CD14-positive monocyte (primary cell): Measurements from ENCODE around the gene FAM171A1. TPM values are rescaled to one million over a fixed set of nuclear protein-coding genes. Genes with fewer than 3 reads are reported as not detected.
A peak's percentile ranks its signal among the peaks of the same experiment; 100 is the strongest.

Experiments used
- DNase-seq, 3 donors: peaks; one replicate each; pipeline ENCODE4 v3.0.0-alpha.2; 2011 to 2022
- H2AFZ ChIP-seq: 2 replicates; pipeline ENCODE4 v1.6.0; 2012; ENCODE audit warnings: mild to moderate bottlenecking, low read depth, low read length, inconsistent platforms; ENCODE audit not compliant: insufficient read depth, poor library complexity, severe bottlenecking
- H3K27ac ChIP-seq, 2 donors: 1 replicate in 1 of 2; 2 replicates in 1 of 2; pipeline ENCODE4 v1.5.1; 2012 to 2013; ENCODE audit warnings: low read length in 2 of 2, control low read depth in 1 of 2, inconsistent platforms in 1 of 2, low read depth in 1 of 2, mild to moderate bottlenecking in 1 of 2
- H3K27me3 ChIP-seq, 2 donors: one replicate each; pipeline versions ENCODE4 v1.6.0 to v1.6.1; 2011 to 2013; ENCODE audit warnings: low read length in 2 of 2; ENCODE audit not compliant: control insufficient read depth in 2 of 2, insufficient read depth in 2 of 2
- H3K36me3 ChIP-seq, 2 donors: replicated peaks in 1 of 2; 1 replicate in 1 of 2; 2 replicates in 1 of 2; pipeline versions ENCODE4 v1.5.1 to v1.6.1; 2012 to 2013; ENCODE audit warnings: low read length in 2 of 2, control low read depth in 1 of 2, inconsistent platforms in 1 of 2, mild to moderate bottlenecking in 1 of 2; ENCODE audit not compliant: insufficient read depth in 2 of 2, control insufficient read depth in 1 of 2
- H3K4me1 ChIP-seq, 2 donors: 1 replicate in 1 of 2; 2 replicates in 1 of 2; pipeline versions ENCODE4 v1.5.1 to v1.6.1; 2012 to 2013; ENCODE audit warnings: low read length in 2 of 2, control low read depth in 1 of 2, inconsistent platforms in 1 of 2, mild to moderate bottlenecking in 1 of 2, moderate library complexity in 1 of 2; ENCODE audit not compliant: insufficient read depth in 2 of 2, control insufficient read depth in 1 of 2
- H3K4me2 ChIP-seq: replicated peaks from 2 replicates; pipeline ENCODE3; 2012; ENCODE audit warnings: low read length, moderate library complexity, mild to moderate bottlenecking; ENCODE audit not compliant: poor library complexity, severe bottlenecking; ENCODE audit errors: extremely low read depth
- H3K4me3 ChIP-seq, 3 experiments: fragments of 200-600 bp in 1 of 3; sonication (generic) in 1 of 3; replicated peaks in 1 of 3; 1 replicate in 2 of 3; 2 replicates in 1 of 3; pipeline ENCODE4 v1.5.1; 2011 to 2013; ENCODE audit warnings: low read length in 3 of 3, mild to moderate bottlenecking in 3 of 3, control low read depth in 2 of 3, low read depth in 2 of 3, inconsistent platforms in 1 of 3, moderate library complexity in 1 of 3
- H3K79me2 ChIP-seq: 2 replicates; pipeline ENCODE4 v1.6.0; 2012; ENCODE audit warnings: mild to moderate bottlenecking, control low read depth, inconsistent platforms, low read length, moderate library complexity; ENCODE audit not compliant: insufficient read depth
- H3K9ac ChIP-seq: 2 replicates; pipeline ENCODE4 v1.6.0; 2017; ENCODE audit warnings: low read length, mild to moderate bottlenecking; ENCODE audit not compliant: insufficient read depth, poor library complexity, severe bottlenecking
- H3K9me3 ChIP-seq, 2 donors: replicated peaks in 1 of 2; 1 replicate in 1 of 2; 2 replicates in 1 of 2; pipeline versions ENCODE4 v1.5.1 to v1.6.1; 2012 to 2013; ENCODE audit warnings: low read length in 2 of 2, control low read depth in 1 of 2; ENCODE audit not compliant: control insufficient read depth in 1 of 2, insufficient read depth in 1 of 2
- H4K20me1 ChIP-seq: 2 replicates; pipeline ENCODE4 v1.6.0; 2012; ENCODE audit warnings: mild to moderate bottlenecking, low read length, control low read depth, moderate library complexity; ENCODE audit not compliant: insufficient read depth
- H3K27ac Mint-ChIP-seq, 7 donors: one replicate each; pipeline ENCODE4 v1.8.0; 2020; ENCODE audit warnings: mild to moderate bottlenecking in 7 of 7, mixed read lengths in 7 of 7, moderate library complexity in 6 of 7, inconsistent platforms in 2 of 7
- H3K27me3 Mint-ChIP-seq, 3 donors: one replicate each; pipeline ENCODE4 v1.8.0; 2021 to 2022; ENCODE audit warnings: low read depth in 3 of 3, mild to moderate bottlenecking in 3 of 3, mixed read lengths in 3 of 3, moderate library complexity in 3 of 3, inconsistent platforms in 1 of 3
- H3K36me3 Mint-ChIP-seq, 2 donors: one replicate each; pipeline ENCODE4 v1.8.0; 2020; ENCODE audit warnings: mixed read lengths in 2 of 2, inconsistent platforms in 1 of 2, mild to moderate bottlenecking in 1 of 2
- H3K4me1 Mint-ChIP-seq: one replicate; pipeline ENCODE4 v1.8.0; 2020; ENCODE audit warnings: mild to moderate bottlenecking, mixed read lengths
- H3K4me3 Mint-ChIP-seq, 2 donors: one replicate each; pipeline ENCODE4 v1.8.0; 2020; ENCODE audit warnings: mild to moderate bottlenecking in 2 of 2, mixed read lengths in 2 of 2, moderate library complexity in 1 of 2
- H3K9me3 Mint-ChIP-seq, 7 donors: one replicate each; pipeline ENCODE4 v1.8.0; 2020 to 2022; ENCODE audit warnings: mixed read lengths in 7 of 7, mild to moderate bottlenecking in 6 of 7, moderate library complexity in 6 of 7, inconsistent platforms in 2 of 7
- WGBS: methylation state at CpG from one replicate; pipeline ENCODE4 v1.1.5; 2013; ENCODE audit warnings: missing lambda C conversion rate; ENCODE audit not compliant: insufficient coverage; 5-methylcytosine and 5-hydroxymethylcytosine counted together
- intact Hi-C, 2 donors: fragments of 100-400 bp; cut with micrococcal nuclease; formaldehyde crosslinking; loops; one replicate each; pipeline versions ENCODE4 v1.15.0 to v1.15.1; 2023
- polyA plus RNA-seq, 3 donors: library from polyadenylated mRNA; depleted of rRNA in 1 of 3; unstranded in 2 of 3; stranded (reverse) in 1 of 3; fragments of 300-500 nt in 2 of 3; fragments of >200 nt in 1 of 3; fragmentation: Illumina TruSeq in 2 of 3; gene quantifications; 1 replicate in 2 of 3; 2 replicates in 1 of 3; pipeline ENCODE4 v1.2.3, GENCODE V29; 2012 to 2021
- TF ChIP-seq, protein P1 (sequence below): fragments of 200-600 bp; IDR thresholded peaks from one replicate; pipeline ENCODE4 v1.8.0; 2022; ENCODE audit warnings: antibody characterized with exemption, mild to moderate bottlenecking

The FAM171A1 gene
- polyA plus RNA-seq, 3 donors = not detected

GRCh38 chr10:15253951-15254807, 116.9 kb downstream of the FAM171A1 start:
- peak overlapping the region; percentile 39 for H2AFZ ChIP-seq
- no peaks in the 10 kb centered on the region for H3K36me3 Mint-ChIP-seq
- H3K4me3 Mint-ChIP-seq = peak overlapping the region; percentile 29 to 55
- no peak for DNase-seq
- intact Hi-C loops = no loop called here
- peak overlapping the region in 1 of 7 donors; percentile 34 for H3K27ac Mint-ChIP-seq
- H3K4me1 Mint-ChIP-seq = peaks cover 6% of the 10 kb centered on the region
- no peak overlapping the region for H3K9ac ChIP-seq
- WGBS = 69% methylated on average over 11 of the region's 16 CpGs
- H3K4me3 ChIP-seq = no peak overlapping the region
- no peak overlapping the region for H3K27ac ChIP-seq
- H3K4me1 ChIP-seq = no peaks in the 10 kb centered on the region
- H3K9me3 ChIP-seq = no peaks in the 10 kb centered on the region
- no peaks in the 10 kb centered on the region for H4K20me1 ChIP-seq
- H3K27me3 Mint-ChIP-seq = peaks cover 9 to 16% (median 9%) of the 10 kb centered on the region in 3 donors
- TF ChIP-seq, protein P1, sequence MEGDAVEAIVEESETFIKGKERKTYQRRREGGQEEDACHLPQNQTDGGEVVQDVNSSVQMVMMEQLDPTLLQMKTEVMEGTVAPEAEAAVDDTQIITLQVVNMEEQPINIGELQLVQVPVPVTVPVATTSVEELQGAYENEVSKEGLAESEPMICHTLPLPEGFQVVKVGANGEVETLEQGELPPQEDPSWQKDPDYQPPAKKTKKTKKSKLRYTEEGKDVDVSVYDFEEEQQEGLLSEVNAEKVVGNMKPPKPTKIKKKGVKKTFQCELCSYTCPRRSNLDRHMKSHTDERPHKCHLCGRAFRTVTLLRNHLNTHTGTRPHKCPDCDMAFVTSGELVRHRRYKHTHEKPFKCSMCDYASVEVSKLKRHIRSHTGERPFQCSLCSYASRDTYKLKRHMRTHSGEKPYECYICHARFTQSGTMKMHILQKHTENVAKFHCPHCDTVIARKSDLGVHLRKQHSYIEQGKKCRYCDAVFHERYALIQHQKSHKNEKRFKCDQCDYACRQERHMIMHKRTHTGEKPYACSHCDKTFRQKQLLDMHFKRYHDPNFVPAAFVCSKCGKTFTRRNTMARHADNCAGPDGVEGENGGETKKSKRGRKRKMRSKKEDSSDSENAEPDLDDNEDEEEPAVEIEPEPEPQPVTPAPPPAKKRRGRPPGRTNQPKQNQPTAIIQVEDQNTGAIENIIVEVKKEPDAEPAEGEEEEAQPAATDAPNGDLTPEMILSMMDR = no peak
- no peaks in the 10 kb centered on the region for H3K36me3 ChIP-seq
- H3K4me2 ChIP-seq = no peak overlapping the region
- no peaks in the 10 kb centered on the region for H3K27me3 ChIP-seq
- H3K9me3 Mint-ChIP-seq = peaks cover 0 to 1% (median 0%) of the 10 kb centered on the region in 7 donors
- no peaks in the 10 kb centered on the region for H3K79me2 ChIP-seq

DNA sequence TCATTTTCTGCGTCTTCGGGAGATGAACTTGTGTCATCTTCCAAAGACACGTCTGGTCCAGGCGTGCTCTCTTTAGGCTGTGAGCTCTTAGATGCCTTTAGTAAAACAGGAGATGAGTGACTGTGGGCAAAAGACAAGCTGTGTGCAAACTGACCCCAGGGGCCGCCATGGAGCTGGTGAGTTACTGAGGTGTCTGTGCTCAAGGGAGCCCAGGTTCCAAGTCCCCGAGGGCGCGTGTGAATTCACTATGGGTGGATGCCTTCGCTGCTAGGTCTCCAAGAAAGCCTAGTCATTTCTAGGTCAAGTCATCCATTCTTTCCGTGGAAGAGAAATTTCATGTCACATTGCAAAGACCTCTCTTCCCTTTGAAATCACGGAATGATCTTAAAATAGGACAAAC, 118.7 kb downstream of the FAM171A1 start:
- intact Hi-C loops = no loop called here
- Histone ChIP-seq H3K4me3 (no peak overlapping the region), H3K27me3 (no peaks in the 10 kb centered on the region), H3K9ac (no peak overlapping the region), H3K9me3 (no peaks in the 10 kb centered on the region), H3K27ac (no peak overlapping the region), H4K20me1 (no peaks in the 10 kb centered on the region), H2AFZ (no peak overlapping the region), H3K4me2 (no peak overlapping the region), H3K4me1 (no peaks in the 10 kb centered on the region), H3K36me3 (no peaks in the 10 kb centered on the region), H3K79me2 (no peaks in the 10 kb centered on the region)
- H3K4me3 Mint-ChIP-seq = no peak overlapping the region
- no peak overlapping the region for H3K27ac Mint-ChIP-seq
- H3K36me3 Mint-ChIP-seq = no peaks in the 10 kb centered on the region
- peaks cover 6% of the 10 kb centered on the region for H3K4me1 Mint-ChIP-seq
- 92% methylated on average over 10 of the region's 11 CpGs for WGBS
- peaks cover 11 to 17% (median 11%) of the 10 kb centered on the region in 3 donors for H3K27me3 Mint-ChIP-seq
- TF ChIP-seq, protein P1 = no peak
- no peak for DNase-seq
- peaks cover 0 to 1% (median 0%) of the 10 kb centered on the region in 7 donors for H3K9me3 Mint-ChIP-seq
